Measurements from ENCODE around the gene LDHA. TPM values are rescaled to one million over a fixed set of nuclear protein-coding genes. Genes with fewer than 3 reads are reported as not detected.

The LDHA gene
- total and polyA plus RNA-seq, 5 donors from 2014 or later = 234 to 569 (median 388) TPM

DNA sequence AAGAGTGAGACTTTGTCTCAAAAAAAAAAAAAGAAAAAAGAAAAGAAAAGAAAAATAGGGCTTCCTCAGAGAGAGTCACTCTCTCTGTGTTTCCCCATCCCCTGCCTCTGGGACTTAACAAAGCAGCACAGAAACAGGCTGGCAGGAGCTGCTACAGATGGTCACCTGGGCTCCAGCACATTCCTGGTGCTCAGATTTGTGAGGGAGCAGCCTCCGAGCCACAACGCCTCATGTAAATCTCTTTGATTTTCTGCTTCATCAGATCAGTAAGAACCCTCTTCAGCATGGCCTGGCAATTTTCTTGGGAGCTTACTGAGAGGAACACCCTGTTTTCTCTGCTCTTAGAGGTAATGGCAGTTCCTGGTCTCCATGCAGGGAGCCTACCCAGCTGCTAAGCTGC, 15.2 kb upstream of the LDHA start:
- no peak overlapping the region for H3K27ac ChIP-seq (ENCODE audit: insufficient read depth, low read length, poor library complexity, severe bottlenecking)
- H3K9me3 Mint-ChIP-seq = no peaks in the 10 kb centered on the region

DNA sequence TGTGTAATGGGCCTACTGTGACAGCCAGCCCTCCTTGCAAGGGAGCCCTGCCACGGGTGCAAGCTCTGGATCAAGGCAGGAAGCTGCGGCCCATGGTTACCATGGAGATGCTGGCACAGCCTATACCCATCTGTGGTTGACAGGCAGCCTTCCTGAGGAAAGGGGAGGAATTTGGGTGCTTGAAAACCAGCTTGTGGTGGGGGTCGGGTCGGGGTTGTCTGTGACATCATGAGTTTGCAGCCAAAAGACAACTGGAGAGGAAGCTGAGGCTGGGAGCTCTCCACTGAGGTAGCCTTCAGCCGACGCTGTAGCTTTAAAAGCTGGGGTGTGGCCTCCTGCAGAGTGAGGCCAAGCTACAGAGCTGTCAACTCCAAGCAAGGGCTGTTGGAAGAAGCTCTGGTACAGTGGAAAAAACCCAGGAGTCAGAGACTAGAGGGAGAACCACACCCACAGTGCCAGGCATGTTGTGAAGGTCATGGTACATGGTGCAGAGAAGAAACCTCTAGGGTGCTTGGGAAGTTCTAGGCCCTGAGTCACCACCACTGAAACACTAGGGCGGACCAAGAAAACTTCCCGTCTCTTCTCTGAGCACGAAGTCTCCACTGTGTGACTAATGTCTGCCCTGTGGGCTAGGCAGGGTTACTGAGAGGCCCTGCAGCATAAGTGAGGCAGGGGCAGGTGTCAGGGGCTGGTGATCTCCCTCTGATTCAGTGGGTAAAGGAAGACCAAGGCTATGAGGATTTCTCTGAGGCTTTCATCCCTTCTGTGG, 10.8 kb upstream of the LDHA start:
- no peaks in the 10 kb centered on the region for H3K27me3 ChIP-seq (ENCODE audit: control insufficient read depth, insufficient read depth, low read length)
- peaks cover 0 to 32% (median 19%) of the 10 kb centered on the region in 4 donors for H3K4me1 Mint-ChIP-seq
- H3K4me3 ChIP-seq (ENCODE audit: low read depth, low read length) = peak overlapping the region; percentile 74
- H3K9me3 Mint-ChIP-seq = no peaks in the 10 kb centered on the region
- peak overlapping the region; percentile 79 for H3K27ac ChIP-seq (ENCODE audit: insufficient read depth, low read length, poor library complexity, severe bottlenecking)
- H3K27ac Mint-ChIP-seq = peak overlapping the region; percentile 96 to 100 (median 98)
- no peaks in the 10 kb centered on the region for H3K27me3 Mint-ChIP-seq
- H3K36me3 Mint-ChIP-seq = no peaks in the 10 kb centered on the region
- H3K36me3 ChIP-seq (ENCODE audit: control insufficient read depth, insufficient read depth, low read length) = no peaks in the 10 kb centered on the region
- no peaks in the 10 kb centered on the region for H3K9me3 ChIP-seq (ENCODE audit: control insufficient read depth in 2 of 2, low read length in 2 of 2)
- peaks cover 23% of the 10 kb centered on the region for H3K4me1 ChIP-seq (ENCODE audit: control insufficient read depth, insufficient read depth, low read length, poor library complexity, severe bottlenecking)
- DNase-seq (peak; percentile 40 to 82 (median 50)), ATAC-seq (ENCODE audit: low read depth in 2 of 2) (peak; percentile 91 to 96)
- H3K4me3 Mint-ChIP-seq = peak overlapping the region; percentile 54 to 80 (median 70)

More for the DNA sequence above, 15.2 kb upstream of the LDHA start:
- H3K4me1 Mint-ChIP-seq = peaks cover 0 to 19% (median 14%) of the 10 kb centered on the region in 4 donors
- Histone ChIP-seq H3K4me1 (ENCODE audit: control insufficient read depth, insufficient read depth, low read length, poor library complexity, severe bottlenecking) (peaks cover 14% of the 10 kb centered on the region), H3K9me3 (ENCODE audit: control insufficient read depth in 2 of 2, low read length in 2 of 2) (no peaks in the 10 kb centered on the region), H3K36me3 (ENCODE audit: control insufficient read depth, insufficient read depth, low read length) (no peaks in the 10 kb centered on the region), H3K4me3 (ENCODE audit: low read depth, low read length) (no peak overlapping the region), H3K27me3 (ENCODE audit: control insufficient read depth, insufficient read depth, low read length) (no peaks in the 10 kb centered on the region)
- no peaks in the 10 kb centered on the region for H3K27me3 Mint-ChIP-seq
- H3K4me3 Mint-ChIP-seq = peak overlapping the region in 1 of 4 donors; percentile 83
- ATAC-seq (ENCODE audit: low read depth in 2 of 2) = no peak
- H3K27ac Mint-ChIP-seq = no peak overlapping the region
- DNase-seq = no peak
- no peaks in the 10 kb centered on the region for H3K36me3 Mint-ChIP-seq

DNA sequence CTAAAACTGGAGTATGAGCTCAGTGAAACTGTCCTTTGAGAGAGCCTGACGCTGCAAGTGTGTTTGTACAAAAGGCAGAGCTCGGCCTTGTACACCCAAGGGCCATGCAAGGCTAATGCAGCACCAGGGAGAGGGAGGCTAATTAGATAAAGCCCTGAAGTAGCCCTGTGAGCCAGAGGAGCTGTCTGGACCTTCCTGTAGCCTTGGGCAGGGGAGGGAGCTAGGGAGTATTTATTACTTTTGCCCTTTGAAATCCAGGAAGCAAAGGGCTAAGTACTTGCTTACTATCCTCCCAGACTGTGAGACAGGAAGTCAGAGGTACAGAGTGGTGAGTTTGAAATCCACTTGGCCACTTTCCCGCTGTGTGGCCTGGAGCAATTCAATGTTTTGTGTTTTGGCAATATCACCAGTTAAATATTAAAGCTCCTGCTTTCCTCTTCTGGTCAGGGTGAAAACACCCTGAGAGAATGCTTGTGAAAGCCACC, 10.2 kb upstream of the LDHA start:
- H3K36me3 Mint-ChIP-seq = no peaks in the 10 kb centered on the region
- peak overlapping the region; percentile 52 to 80 (median 67) for H3K4me3 Mint-ChIP-seq
- H3K4me1 ChIP-seq (ENCODE audit: control insufficient read depth, insufficient read depth, low read length, poor library complexity, severe bottlenecking) = peaks cover 23% of the 10 kb centered on the region
- H3K27ac Mint-ChIP-seq = peak overlapping the region; percentile 96 to 100 (median 98)
- H3K27ac ChIP-seq (ENCODE audit: insufficient read depth, low read length, poor library complexity, severe bottlenecking) = peak overlapping the region; percentile 79
- ATAC-seq (ENCODE audit: low read depth in 2 of 2) (peak; percentile 16 to 23), DNase-seq (peak in 1 of 3 donors; percentile 64)
- H3K9me3 ChIP-seq (ENCODE audit: control insufficient read depth in 2 of 2, low read length in 2 of 2) = no peaks in the 10 kb centered on the region
- no peaks in the 10 kb centered on the region for H3K27me3 ChIP-seq (ENCODE audit: control insufficient read depth, insufficient read depth, low read length)
- H3K4me1 Mint-ChIP-seq = peaks cover 0 to 32% (median 20%) of the 10 kb centered on the region in 4 donors
- H3K36me3 ChIP-seq (ENCODE audit: control insufficient read depth, insufficient read depth, low read length) = no peaks in the 10 kb centered on the region
- peak overlapping the region; percentile 74 for H3K4me3 ChIP-seq (ENCODE audit: low read depth, low read length)
- no peaks in the 10 kb centered on the region for H3K9me3 Mint-ChIP-seq
- no peaks in the 10 kb centered on the region for H3K27me3 Mint-ChIP-seq

DNA sequence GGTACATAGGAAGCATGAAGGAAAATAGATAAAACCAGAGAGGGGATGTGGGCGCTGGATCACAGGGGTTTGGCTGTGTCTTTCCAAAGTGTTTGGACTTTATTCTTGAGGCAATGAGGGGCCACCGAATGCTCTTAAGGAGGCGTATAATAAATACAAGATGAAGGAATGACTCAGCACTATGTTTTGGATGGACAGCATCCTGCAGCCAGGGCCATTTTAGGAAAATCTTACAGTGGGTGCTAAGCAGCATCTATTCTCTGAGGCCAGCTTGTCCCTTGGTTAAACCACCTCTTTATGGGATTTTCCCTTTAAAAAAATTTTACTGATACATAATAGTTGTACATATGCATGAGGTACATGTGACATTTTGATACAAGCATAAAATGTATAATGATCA, 4.3 kb upstream of the LDHA start:
- H3K9me3 ChIP-seq (ENCODE audit: control insufficient read depth in 2 of 2, low read length in 2 of 2) = no peaks in the 10 kb centered on the region
- no peak overlapping the region for H3K4me3 ChIP-seq (ENCODE audit: low read depth, low read length)
- no peak for ATAC-seq (ENCODE audit: low read depth in 2 of 2)
- no peak overlapping the region for H3K27ac ChIP-seq (ENCODE audit: insufficient read depth, low read length, poor library complexity, severe bottlenecking)
- Mint-ChIP-seq H3K27me3 (no peaks in the 10 kb centered on the region), H3K27ac (peak overlapping the region in 1 of 3 donors; percentile 27), H3K4me3 (no peak overlapping the region), H3K9me3 (no peaks in the 10 kb centered on the region), H3K4me1 (peaks cover 0 to 21% (median 7%) of the 10 kb centered on the region in 4 donors), H3K36me3 (no peaks in the 10 kb centered on the region)
- peaks cover 12% of the 10 kb centered on the region for H3K4me1 ChIP-seq (ENCODE audit: control insufficient read depth, insufficient read depth, low read length, poor library complexity, severe bottlenecking)
- H3K27me3 ChIP-seq (ENCODE audit: control insufficient read depth, insufficient read depth, low read length) = no peaks in the 10 kb centered on the region
- H3K36me3 ChIP-seq (ENCODE audit: control insufficient read depth, insufficient read depth, low read length) = no peaks in the 10 kb centered on the region
- DNase-seq = no peak

DNA sequence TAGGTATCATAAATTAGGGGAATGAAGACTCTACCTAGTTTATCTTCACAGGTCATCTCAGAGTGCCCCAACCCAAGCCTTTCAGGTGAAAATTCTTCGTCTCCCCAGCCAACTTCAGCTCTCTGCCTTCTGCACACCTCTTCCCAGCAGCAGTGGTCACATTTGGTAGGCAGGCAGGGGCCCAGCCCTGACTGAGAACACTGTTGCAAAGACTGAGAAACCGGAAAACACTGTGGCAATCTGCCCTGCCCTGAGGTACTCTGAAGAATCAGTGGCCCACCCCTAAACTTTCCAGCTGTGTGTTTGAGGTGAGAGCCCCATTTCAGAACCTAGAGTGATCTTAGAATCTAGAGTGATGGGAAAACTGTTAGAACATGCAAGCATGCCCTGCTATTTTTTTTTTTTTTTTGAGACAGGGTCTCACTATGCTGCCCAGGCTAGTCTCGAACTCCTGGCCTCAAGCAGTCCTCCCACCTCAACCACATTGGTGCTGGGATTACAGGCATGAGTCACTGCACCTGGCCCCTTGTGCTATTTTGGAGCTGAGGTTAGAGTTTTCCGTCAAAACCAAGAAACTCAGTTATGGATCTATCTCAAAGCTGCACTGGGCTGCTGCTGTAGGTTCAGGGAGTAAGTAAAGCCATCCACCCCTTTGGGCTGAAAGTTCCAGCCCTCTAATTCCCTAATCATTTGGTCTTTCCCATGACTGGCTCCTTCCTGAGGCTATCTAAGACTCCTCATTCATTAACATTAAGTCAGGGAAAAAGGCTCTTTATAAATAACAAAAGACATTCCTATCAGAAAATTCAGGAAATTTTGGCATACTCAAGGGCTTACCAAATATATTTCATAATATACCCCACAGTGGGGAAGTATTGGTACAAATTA, 1.7 kb upstream of the LDHA start:
- Histone ChIP-seq H3K9me3 (ENCODE audit: control insufficient read depth in 2 of 2, low read length in 2 of 2) (no peaks in the 10 kb centered on the region), H3K27me3 (ENCODE audit: control insufficient read depth, insufficient read depth, low read length) (no peaks in the 10 kb centered on the region), H3K4me1 (ENCODE audit: control insufficient read depth, insufficient read depth, low read length, poor library complexity, severe bottlenecking) (peaks cover 29% of the 10 kb centered on the region), H3K27ac (ENCODE audit: insufficient read depth, low read length, poor library complexity, severe bottlenecking) (peak overlapping the region; percentile 6), H3K36me3 (ENCODE audit: control insufficient read depth, insufficient read depth, low read length) (peaks cover 10% of the 10 kb centered on the region), H3K4me3 (ENCODE audit: low read depth, low read length) (no peak overlapping the region)
- no peaks in the 10 kb centered on the region for H3K27me3 Mint-ChIP-seq
- peak overlapping the region; percentile 24 to 80 (median 67) for H3K4me3 Mint-ChIP-seq
- peaks cover 3% of the 10 kb centered on the region for H3K36me3 Mint-ChIP-seq
- ATAC-seq (ENCODE audit: low read depth in 2 of 2) (no peak), DNase-seq (peak in 1 of 3 donors; percentile 42)
- peak overlapping the region; percentile 16 to 66 (median 51) for H3K27ac Mint-ChIP-seq
- H3K9me3 Mint-ChIP-seq = no peaks in the 10 kb centered on the region
- H3K4me1 Mint-ChIP-seq = peaks cover 7 to 28% (median 18%) of the 10 kb centered on the region in 4 donors

DNA sequence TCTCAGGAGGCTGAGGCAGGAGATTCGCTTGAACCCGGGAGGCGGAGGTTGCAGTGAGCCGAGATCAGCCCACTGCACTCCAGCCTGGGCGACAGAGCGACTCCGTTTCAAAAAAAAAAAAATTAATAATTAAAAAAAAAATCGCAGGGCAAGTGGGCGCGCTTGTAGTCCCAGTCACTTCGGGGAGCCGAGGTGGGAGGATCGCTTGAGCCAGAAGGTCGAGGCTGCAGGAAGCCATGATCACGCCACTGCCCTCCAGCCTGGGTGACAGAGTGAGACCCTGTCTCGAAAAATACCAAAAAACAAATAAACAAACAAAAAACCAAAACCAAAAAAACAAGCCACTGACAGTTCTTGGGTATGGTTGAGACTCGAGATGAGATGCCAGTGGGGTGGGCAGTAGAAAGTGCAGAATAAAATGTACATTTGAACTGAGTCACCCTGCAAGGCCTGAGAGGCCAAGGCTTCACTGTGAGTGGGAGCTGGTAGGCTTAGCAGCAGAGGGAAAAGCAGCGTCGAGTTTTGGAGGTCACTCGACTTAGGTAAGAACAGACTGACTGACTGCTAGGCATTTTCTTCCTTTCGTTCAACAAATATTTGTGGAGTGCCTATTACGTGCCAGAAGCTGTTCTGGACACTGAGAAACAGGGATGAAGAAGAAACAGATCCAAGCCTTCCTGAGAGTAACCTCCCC, 635 bp upstream of the LDHA start:
- DNase-seq (no peak), ATAC-seq (ENCODE audit: low read depth in 2 of 2) (no peak)
- Histone ChIP-seq H3K36me3 (ENCODE audit: control insufficient read depth, insufficient read depth, low read length) (peaks cover 21% of the 10 kb centered on the region), H3K4me1 (ENCODE audit: control insufficient read depth, insufficient read depth, low read length, poor library complexity, severe bottlenecking) (peaks cover 29% of the 10 kb centered on the region), H3K27ac (ENCODE audit: insufficient read depth, low read length, poor library complexity, severe bottlenecking) (peak overlapping the region; percentile 89), H3K27me3 (ENCODE audit: control insufficient read depth, insufficient read depth, low read length) (no peaks in the 10 kb centered on the region), H3K4me3 (ENCODE audit: low read depth, low read length) (peak overlapping the region; percentile 73), H3K9me3 (ENCODE audit: control insufficient read depth in 2 of 2, low read length in 2 of 2) (no peaks in the 10 kb centered on the region)
- Mint-ChIP-seq H3K9me3 (no peaks in the 10 kb centered on the region), H3K4me3 (peak overlapping the region; percentile 95 to 99 (median 98)), H3K36me3 (peaks cover 9% of the 10 kb centered on the region), H3K4me1 (peaks cover 11 to 35% (median 22%) of the 10 kb centered on the region in 4 donors), H3K27me3 (no peaks in the 10 kb centered on the region), H3K27ac (peak overlapping the region; percentile 89 to 98 (median 97))

All from CD4-positive, CD25-positive, alpha-beta regulatory T cell (primary cell).